Fibroblast of lung (primary cell): ENCODE measurements around the gene CAVIN1.

ENCODE experiments used
- CTCF ChIP-seq, 2 donors: IDR thresholded peaks in 1 of 2; conservative IDR thresholded peaks in 1 of 2; 1 replicate in 1 of 2; 2 replicates in 1 of 2; pipeline ENCODE4 v1.5.1; 2011 to 2012; ENCODE audit warnings: low read length in 2 of 2, control low read depth in 1 of 2, inconsistent platforms in 1 of 2, low read depth in 1 of 2, mild to moderate bottlenecking in 1 of 2
- EZH2 ChIP-seq: IDR thresholded peaks from 2 replicates; pipeline ENCODE4 v1.5.1; 2012; ENCODE audit warnings: low read length, control low read depth, mild to moderate bottlenecking; ENCODE audit errors: missing control alignments

- TF ChIP-seq CTCF (conservative IDR thresholded peaks at IDR 0.05 in 1 of 2, IDR thresholded peaks at IDR 0.05 in 1 of 2; ENCODE audit: low read depth in 1 of 2, low read length in 2 of 2): no peak
- no peak for TF ChIP-seq EZH2
These were observed 18.6 kb downstream of the CAVIN1 start for GRCh38 chr17:42404326-42405055.
